SKM-1 treated with dmso at 0.1 percent for 144 hours (cell line): Measurements from ENCODE around the gene IL10RB.

Source experiments
- DNase-seq: peaks from one replicate; lab custom pipeline; 2025; ENCODE audit not compliant: unreplicated experiment; lab: John Stamatoyannopoulos, UW

Gene IL10RB

DNA sequence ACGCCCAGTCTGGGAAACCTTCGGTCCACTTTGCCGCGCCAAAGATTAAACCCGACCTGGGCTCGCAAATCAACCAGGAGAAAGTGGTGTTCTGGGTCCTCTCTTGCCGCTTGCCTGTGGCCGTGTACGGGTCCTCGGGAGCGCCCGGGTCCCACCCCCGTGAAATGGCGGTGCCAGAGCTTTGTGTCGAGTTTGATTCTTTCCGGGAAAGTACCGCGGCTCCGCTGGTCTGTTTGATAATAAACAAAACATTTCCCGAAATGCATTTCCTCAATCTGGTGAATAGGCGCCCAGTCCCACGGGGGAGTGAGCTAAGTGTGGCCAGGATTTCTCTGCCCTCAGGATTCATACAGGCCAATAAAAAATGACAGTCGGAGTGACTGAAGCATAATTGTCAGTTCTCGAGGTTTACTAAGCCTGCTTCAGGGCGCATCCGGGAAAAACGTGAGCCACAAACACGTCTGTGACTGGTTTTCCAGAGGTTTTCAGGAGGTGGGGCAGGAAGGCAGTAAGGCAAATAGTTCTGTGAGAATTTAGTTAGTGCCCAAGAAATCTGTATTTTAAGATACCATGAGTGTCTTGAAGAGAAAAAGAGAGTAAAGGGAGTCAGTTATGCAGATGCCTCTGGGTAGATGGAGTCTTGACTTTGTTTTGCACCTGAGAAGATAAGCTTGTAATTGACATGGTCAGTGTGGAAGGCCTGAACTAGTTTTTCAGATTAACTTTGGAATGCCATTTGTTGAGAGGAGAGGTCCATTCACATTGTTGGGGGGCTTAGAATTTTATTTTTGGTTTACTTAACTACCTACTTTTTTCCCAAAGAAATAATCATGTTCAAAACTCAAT lies 59.3 kb downstream of the IL10RB start:
- DNase-seq: peak; percentile 9

- no peak for DNase-seq
Measured at GRCh38 chr21:33327326-33327725, 61.2 kb downstream of the IL10RB start.

GRCh38 chr21:33327792-33328433 lies 61.7 kb downstream of the IL10RB start:
- DNase-seq: no peak

- no peak for DNase-seq
Measured at GRCh38 chr21:33330726-33331125, 64.6 kb downstream of the IL10RB start.

GRCh38 chr21:33332143-33332542 lies 66.0 kb downstream of the IL10RB start:
- DNase-seq: no peak

DNA sequence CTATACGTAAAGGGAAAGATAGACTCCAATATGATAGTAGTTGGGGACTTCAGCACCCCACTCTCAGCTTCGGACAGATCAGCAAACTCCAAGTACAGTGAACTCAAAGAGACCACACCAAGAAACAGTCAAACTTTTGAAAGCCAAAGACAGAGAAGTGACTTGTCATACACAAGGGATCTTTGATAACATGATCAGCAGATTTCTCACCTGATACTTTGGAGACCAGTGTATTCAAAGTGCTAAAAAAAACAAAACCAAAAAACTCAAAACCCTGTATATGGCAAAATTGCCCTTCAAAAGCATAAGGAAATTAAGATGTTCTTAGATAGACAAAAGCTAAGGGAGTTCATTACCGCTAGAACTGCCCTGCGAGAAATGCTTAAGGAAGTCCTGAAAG lies 68.0 kb downstream of the IL10RB start:
- DNase-seq: no peak

DNA sequence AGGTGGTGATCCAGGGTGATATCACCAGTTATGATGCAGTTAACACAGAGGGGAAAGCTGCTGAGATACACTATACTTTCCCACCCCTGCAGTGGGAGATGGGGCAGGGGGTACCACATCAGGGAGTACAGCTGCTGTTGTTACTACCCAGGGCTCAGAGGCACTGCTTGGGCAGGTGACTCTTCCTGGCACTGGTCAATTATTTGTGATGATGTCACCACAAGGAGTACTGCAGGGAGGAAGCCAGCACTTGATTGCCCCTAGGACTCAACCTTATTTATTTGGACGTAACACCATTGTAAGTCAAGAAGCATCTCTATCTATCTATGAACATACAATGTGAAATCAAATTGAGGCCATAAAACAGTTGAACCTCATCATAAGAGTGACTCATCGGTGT lies 68.7 kb downstream of the IL10RB start:
- DNase-seq: no peak

- DNase-seq: no peak
Measured at GRCh38 chr21:33339135-33339534, 73.0 kb downstream of the IL10RB start.

DNA sequence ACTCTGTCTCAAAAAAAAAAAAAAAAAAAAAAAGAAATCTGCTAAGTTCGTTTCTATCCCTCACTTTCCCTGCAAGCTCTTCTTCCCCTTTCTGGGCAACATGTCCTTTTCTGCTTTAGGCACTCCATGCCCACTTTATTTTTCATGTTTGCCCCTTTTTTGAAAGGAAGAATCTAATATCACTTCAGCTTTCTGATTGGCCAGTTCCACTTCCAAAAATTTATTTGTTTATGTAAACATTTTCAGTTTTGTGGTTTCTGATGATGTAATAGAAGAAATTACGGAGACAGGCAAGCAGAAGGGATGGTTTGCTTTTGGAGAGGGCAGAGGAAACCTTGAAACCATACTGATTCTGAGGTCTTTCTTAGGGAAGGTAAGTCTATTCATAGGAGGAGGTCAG lies 73.8 kb downstream of the IL10RB start:
- DNase-seq: no peak

DNA sequence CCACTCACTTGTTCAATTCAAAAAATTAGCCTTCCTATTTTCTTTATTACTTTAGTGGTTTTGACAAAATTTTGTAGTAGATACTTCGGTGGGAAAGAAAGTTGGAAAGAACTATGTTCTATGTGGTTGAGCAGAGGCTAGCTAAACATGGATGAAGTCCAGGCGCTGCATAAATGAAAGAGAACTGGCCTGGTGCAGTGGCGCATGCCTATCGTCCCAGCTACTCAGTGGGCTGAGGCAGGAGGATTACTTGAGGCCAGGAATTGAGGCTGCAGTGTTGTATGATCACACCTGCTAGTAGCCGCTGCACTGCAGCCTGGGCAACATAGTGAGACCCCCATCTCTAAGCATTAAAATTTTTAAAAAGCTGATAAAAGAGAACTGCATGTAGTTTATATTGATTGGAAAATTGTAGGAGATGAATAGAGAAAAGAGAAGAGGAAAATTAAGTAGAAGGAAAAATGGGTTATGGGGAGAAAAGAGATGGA lies 79.6 kb downstream of the IL10RB start:
- no peak for DNase-seq
